NCI-H446 treated with DMSO at 0.1 percent for 48 hours (cell line): ENCODE measurements around the gene ZBTB20.

Source experiments
- DNase-seq: peaks from one replicate; lab custom pipeline; 2025; lab: John Stamatoyannopoulos, UW

Gene ZBTB20

GRCh38 chr3:114332342-114333179, 814.5 kb downstream of the ZBTB20 start:
- DNase-seq, result no peak

- DNase-seq, result no peak
Observed at GRCh38 chr3:114331710-114332109, 815.4 kb downstream of the ZBTB20 start.

- DNase-seq, result no peak
Observed at GRCh38 chr3:114331007-114331406, 816.1 kb downstream of the ZBTB20 start.

- no peak for DNase-seq
Observed at GRCh38 chr3:114329823-114330222, 817.3 kb downstream of the ZBTB20 start.

DNA sequence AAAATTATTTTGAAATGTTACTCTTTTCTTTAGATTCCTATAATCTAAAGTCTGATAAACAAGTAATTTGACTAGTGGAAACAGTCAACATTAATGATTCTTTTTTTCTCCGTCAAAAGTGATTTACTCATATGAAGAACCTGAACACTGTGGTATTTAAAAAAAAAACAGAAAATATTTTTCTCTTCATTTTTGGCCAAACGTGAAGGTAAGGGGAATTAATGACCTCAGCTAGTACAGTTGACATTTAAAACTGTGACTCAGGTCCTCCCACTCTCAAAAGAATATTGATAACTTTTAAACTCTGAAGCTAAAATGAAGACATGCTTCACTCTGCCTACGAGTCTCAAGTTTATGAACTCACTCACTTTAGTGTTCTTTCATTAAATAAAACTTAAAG, 818.7 kb downstream of the ZBTB20 start:
- no peak for DNase-seq

GRCh38 chr3:114327665-114328064, 819.4 kb downstream of the ZBTB20 start:
- DNase-seq, result no peak

DNA sequence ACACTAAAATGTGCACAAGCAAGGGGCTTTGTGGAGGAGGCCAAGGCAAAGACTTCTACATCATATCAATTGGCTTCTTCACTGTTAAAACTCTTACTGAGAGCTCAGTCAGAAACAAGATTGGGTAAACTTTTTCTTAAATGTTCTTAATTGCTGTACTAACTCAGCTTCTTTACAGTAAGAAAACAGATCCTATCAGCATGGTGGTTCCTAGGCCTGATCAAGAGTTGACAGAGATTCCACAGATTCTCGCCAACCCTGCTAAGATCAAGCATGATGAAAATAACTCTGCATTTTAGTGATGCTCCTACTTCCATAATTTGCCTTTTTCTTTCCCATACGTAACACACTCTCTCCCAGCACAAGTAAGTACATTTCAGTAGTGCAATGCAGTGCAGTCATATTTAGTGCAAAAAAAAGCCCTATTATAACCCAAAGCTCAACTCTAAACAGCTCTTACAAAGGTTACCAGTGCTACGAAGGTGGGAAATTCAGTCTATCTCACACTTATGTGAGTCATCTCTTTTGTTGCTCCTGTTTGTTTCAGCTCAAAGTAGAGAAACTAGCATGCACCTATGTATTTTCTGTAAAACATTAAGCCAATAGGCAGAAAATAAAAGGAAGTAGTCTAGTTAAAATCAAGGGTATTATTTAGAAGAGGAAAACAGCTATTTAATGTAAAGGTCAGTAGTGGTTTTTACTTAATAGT, 823.4 kb downstream of the ZBTB20 start:
- DNase-seq, result no peak

- DNase-seq, result no peak
Observed at GRCh38 chr3:114320246-114320645, 826.8 kb downstream of the ZBTB20 start.

DNA sequence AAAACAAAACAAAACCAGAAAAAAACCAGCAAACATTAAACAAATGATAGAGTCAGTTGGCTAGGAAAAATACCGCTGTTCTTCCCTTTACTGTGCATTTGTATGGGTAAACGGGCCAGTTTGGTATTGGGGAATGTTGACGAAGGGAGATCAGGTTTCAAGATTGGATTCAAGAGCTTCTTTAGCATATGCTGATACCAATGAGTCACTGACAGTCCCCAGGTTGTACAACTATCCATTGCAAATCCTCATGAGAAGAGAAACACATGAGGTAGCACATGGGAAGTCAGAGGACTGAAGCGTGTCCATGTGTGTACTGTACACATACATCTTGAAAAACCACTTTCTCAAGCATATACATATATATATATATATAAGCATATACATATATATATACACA, 827.6 kb downstream of the ZBTB20 start:
- DNase-seq, result peak; percentile 30

GRCh38 chr3:114318295-114318694, 828.8 kb downstream of the ZBTB20 start:
- DNase-seq, result no peak

GRCh38 chr3:114314282-114314681, 832.8 kb downstream of the ZBTB20 start:
- no peak for DNase-seq

DNA sequence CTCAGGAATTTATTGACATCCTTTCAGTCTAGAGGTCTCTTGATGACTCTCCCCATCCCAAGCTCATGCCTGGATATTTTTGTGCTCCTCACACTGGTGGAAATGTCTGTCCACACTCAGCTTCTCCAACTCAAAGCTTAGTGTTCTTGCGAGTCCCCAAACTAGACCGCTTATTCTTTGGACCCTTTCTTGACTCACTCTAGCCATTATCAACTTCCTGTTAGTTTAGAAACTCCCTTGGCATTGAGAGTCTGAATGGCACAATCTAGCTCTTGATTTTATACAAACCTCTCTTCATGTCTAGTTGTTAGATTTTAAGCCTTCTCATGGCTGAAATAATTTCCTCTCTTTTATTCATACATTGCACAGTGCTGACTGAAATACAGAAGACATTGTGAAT, 833.7 kb downstream of the ZBTB20 start:
- DNase-seq, result no peak

- no peak for DNase-seq
Observed at GRCh38 chr3:114310695-114311094, 836.4 kb downstream of the ZBTB20 start.

- DNase-seq, result no peak
Observed at GRCh38 chr3:114308830-114309229, 838.3 kb downstream of the ZBTB20 start.

DNA sequence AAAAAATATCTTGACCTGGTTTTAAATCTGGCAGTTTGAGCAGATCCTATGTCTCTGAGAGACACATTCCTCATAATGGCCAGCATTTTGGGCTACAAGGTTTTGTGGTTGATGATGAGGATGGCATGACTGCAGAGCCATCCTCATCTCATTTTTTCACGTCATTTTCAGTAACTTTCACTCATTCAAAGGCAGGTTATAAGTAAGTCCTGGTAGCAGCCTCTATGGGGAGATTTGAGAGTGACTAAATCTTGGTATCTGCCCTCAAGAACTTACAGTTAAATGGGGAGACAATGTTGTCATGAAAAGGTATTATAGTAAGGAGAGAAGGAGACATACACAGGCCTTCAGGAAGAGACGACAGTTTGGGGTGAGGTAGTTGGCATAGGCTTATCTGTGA, 838.7 kb downstream of the ZBTB20 start:
- no peak for DNase-seq

DNA sequence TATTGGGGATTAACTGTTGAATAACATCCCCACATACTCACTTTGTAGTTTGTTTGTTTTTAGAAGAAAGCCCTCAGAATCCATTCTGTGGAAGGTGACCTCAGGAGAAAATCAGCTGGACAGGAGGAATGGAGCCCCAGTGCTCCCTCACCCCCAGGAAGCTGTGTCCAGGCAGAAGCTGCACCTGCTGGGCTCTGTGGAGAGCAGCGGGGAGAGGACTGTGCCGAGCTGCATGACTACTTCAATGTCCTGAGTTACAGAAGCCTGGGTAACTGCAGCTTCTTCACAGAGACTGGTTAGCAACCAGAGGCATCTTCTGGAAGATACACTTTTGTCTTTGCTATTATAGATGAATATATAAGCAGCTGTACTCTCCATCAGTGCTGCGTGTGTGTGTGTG, 839.3 kb downstream of the ZBTB20 start:
- no peak for DNase-seq

- DNase-seq, result no peak
Observed at GRCh38 chr3:114307222-114307830, 839.8 kb downstream of the ZBTB20 start.

DNA sequence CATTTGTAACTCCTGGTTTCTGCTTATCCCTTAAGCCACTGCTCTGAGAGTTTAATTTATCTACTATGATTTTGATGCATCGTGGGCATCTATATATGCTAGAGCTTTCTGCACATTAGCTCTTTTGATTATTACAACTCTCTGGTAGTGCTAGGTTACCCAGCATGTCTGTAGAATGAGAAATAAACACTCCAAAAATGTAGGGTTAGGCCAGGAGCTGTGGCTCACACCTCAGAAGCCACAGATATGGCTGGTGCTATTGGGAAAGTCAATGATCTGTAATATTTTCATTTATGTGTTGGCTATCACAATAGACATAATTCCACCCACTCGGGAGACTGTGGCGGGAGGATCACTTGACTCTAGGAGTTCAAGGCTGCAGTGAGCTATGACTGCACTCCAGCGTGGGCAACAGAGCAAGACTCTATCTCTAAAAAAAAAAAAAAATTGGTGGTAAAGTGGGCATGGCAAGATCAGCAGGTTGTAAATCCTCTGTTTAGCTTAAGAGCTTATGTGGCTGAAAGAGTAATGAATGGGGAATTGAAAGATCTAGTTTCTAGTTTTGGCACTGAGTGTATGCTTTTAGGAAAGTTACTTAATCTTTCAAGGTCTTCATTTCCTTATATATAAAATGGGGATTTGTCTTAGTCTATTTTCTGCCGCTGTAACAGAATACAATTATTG, 847.0 kb downstream of the ZBTB20 start:
- DNase-seq, result no peak

DNA sequence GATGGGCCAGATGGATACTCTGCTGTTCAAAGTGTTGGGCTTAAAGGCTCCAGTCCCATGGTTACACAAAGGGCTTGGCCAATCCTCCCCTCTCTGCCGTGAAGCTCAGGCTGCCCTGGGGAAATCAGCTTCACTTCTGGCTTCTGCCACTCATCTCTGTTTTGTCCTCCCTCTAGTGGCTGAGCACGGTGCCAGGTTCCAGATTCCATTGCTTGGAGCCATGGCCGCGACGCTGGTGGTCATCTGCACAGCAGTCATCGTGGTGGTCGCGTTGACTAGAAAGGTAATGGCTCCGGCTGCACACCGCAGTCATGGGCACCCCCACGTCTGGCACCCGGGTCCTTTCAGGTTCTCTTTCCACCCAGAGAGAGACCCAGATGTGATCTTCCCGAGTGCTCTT, 847.7 kb downstream of the ZBTB20 start:
- no peak for DNase-seq

DNA sequence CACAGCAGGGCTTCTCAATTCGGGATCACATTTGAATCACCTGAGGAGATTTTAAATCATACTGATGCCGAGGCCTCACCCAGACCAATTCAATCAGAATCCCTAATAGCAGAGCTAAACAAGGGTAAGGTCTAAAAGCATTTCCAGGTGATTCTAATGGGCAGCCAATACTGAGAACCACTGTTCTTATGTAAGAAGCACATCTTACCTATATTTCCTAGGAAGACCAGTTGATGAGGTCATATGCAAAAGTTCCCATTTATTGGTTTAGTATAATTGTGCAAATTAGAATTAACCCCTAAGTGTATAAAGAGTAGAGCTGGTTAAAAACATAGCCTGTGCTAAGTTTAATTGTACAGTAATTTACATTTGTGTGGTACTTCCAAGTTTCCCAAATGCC, 851.1 kb downstream of the ZBTB20 start:
- DNase-seq, result no peak

GRCh38 chr3:114294940-114295480, 852.1 kb downstream of the ZBTB20 start:
- DNase-seq, result no peak

DNA sequence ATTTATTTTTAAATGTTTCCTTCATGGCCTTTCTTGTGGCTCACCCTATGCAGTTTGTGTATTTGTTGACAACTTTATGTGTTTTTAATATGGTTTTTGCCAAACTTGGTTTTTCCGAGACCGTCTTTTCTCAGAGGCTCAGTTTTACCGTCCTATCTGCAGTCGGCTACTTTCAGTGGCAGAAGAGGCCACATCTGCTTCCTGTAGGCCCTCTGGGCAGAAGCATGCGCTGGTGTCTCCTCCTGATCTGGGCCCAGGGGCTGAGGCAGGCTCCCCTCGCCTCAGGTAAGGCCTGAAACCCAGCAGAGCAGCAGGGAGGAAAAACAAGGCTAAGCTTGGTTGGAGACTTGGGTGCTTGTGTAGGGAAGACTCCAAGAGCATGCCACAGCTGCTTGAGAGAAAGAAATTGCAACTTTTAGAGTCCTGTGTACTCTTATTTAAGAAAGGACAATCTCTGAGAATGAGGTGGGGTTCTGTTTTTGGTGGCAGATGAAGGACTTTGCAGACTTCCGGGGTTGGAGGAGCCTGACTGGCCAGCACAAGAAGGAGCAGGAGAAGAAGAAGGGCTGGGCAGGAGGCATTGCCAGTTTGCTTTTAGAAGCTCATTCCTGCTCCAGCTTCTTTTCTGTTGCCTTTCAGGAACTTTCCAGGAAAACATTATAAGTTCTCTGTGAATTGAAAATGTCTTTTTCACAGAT, 853.1 kb downstream of the ZBTB20 start, which contains the start of gene TIGIT:
Gene TIGIT, plus strand, starts transcription at position 191 of the 698 bp plus-strand sequence. Its CDS starts 34 bp downstream, at position 225.
- no peak for DNase-seq
